HUES48 (cell line): ENCODE results near the gene PDSS2.

Source experiments
- H3K27ac ChIP-seq: one replicate; pipeline ENCODE4 v1.7.0; 2013; ENCODE audit warnings: low read depth, low read length, inconsistent platforms
- H3K27me3 ChIP-seq: 2 replicates; pipeline ENCODE4 v1.6.1; 2013; ENCODE audit warnings: mild to moderate bottlenecking, low read length; ENCODE audit not compliant: control insufficient read depth, insufficient read depth
- H3K36me3 ChIP-seq: 2 replicates; pipeline ENCODE4 v1.6.1; 2013; ENCODE audit warnings: low read length; ENCODE audit not compliant: control insufficient read depth, insufficient read depth
- H3K4me1 ChIP-seq: 2 replicates; pipeline ENCODE4 v1.6.1; 2013; ENCODE audit warnings: mild to moderate bottlenecking, low read length; ENCODE audit not compliant: control insufficient read depth, insufficient read depth
- H3K4me3 ChIP-seq: 2 replicates; pipeline ENCODE4 v1.5.1; 2013; ENCODE audit warnings: mild to moderate bottlenecking, low read depth, low read length
- H3K9ac ChIP-seq: 2 replicates; pipeline ENCODE4 v1.6.1; 2013; ENCODE audit warnings: mild to moderate bottlenecking, low read depth, low read length, moderate library complexity
- H3K9me3 ChIP-seq: 2 replicates; pipeline ENCODE4 v1.6.1; 2013; ENCODE audit warnings: low read length; ENCODE audit not compliant: control insufficient read depth, insufficient read depth

PDSS2 gene

DNA sequence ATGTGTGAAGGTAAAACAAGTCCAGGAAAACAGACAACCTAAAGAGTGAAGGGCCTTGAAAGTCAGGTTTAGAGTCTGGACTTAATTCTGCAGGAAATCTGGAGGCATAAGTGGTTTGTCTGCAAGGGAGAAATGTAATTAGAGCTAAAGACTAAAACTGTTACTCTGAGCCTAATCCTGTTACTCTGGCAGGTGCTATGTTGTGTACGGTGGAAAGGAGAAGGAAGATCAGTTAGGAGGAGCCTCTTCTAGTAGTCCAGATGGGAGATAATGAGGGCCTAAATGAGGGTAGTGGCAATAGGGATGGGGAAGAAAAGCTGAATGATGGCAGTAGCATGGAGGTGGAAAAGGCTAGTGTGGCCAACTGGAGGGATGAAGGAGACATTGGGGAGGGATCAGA, 118.5 kb downstream of the PDSS2 start:
- no peak overlapping the region for H3K4me3 ChIP-seq
- H3K9me3 ChIP-seq, result no peaks in the 10 kb centered on the region
- H3K9ac ChIP-seq, result no peak overlapping the region
- no peak overlapping the region for H3K27ac ChIP-seq
- no peaks in the 10 kb centered on the region for H3K36me3 ChIP-seq
- H3K4me1 ChIP-seq, result no peaks in the 10 kb centered on the region
- H3K27me3 ChIP-seq, result no peaks in the 10 kb centered on the region

DNA sequence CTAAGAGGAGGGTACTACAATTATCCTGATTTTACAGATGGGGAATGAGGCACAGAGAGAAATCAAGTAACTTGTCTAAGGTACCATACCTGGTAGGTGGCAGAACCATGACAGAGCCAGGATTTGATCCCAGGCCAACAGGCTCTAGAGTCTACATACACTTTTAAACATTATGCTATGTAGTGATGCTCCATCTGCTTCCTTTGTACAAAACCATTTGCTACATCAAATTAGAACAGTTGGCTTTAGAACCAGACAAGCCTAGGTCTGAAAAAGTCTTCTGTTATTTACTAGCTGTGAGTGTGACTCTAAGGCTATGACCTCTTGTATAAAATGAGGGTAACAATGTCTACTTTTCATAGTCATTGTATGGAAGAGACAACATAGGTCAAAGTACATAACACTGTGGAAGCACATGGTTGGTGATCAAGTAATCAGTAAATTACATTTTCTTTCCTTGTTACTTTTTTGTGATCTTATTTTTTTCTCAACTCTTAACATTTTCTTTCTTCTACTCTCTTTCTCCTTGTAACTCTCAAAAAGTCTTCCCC, 122.1 kb downstream of the PDSS2 start:
- no peaks in the 10 kb centered on the region for H3K27me3 ChIP-seq
- H3K9ac ChIP-seq, result no peak overlapping the region
- H3K4me1 ChIP-seq, result no peaks in the 10 kb centered on the region
- H3K4me3 ChIP-seq, result no peak overlapping the region
- no peaks in the 10 kb centered on the region for H3K9me3 ChIP-seq
- H3K27ac ChIP-seq, result no peak overlapping the region
- H3K36me3 ChIP-seq, result no peaks in the 10 kb centered on the region

DNA sequence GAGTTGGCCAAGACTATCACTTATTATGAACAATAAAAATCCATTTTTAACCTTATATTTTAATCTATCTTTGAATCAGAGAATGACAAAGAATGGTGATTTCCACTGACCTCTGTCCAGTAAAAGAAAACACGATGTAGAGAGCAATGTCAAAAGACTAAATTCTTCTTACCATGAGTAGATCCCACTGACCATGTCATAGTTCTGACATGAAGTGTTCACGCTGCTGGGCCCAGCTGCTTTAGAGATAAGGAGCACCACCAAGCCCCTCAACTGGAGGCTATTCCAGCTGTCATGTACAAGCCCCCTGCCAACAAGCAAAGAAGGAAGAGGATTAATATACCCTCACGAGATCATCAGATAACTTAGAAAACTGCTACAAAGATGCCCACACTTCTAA, 125.3 kb downstream of the PDSS2 start:
- Histone ChIP-seq H3K36me3 (no peaks in the 10 kb centered on the region), H3K27ac (no peak overlapping the region), H3K9me3 (no peaks in the 10 kb centered on the region), H3K9ac (no peak overlapping the region), H3K4me3 (no peak overlapping the region), H3K27me3 (no peaks in the 10 kb centered on the region), H3K4me1 (no peaks in the 10 kb centered on the region)

DNA sequence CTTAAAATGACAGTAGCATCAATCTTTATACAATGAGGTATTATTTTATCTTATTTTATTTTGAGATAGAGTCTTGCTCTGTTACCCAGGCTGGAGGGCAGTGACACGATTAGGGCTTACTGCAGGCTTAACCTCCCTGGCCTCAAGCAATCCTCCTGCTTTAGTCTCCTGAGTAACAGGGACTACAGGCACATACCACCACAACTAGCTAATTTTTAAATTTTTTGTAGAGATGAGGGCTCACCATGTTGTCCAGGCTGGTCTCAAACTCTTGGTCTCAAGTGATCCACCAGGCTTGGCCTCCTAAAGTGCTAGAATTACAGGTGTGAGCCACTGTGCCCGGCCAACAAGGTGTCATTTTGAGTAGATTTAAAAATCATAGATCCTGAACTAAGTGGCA, 125.9 kb downstream of the PDSS2 start:
- no peak overlapping the region for H3K27ac ChIP-seq
- H3K4me3 ChIP-seq, result no peak overlapping the region
- H3K27me3 ChIP-seq, result no peaks in the 10 kb centered on the region
- no peaks in the 10 kb centered on the region for H3K36me3 ChIP-seq
- H3K4me1 ChIP-seq, result no peaks in the 10 kb centered on the region
- no peak overlapping the region for H3K9ac ChIP-seq
- no peaks in the 10 kb centered on the region for H3K9me3 ChIP-seq

DNA sequence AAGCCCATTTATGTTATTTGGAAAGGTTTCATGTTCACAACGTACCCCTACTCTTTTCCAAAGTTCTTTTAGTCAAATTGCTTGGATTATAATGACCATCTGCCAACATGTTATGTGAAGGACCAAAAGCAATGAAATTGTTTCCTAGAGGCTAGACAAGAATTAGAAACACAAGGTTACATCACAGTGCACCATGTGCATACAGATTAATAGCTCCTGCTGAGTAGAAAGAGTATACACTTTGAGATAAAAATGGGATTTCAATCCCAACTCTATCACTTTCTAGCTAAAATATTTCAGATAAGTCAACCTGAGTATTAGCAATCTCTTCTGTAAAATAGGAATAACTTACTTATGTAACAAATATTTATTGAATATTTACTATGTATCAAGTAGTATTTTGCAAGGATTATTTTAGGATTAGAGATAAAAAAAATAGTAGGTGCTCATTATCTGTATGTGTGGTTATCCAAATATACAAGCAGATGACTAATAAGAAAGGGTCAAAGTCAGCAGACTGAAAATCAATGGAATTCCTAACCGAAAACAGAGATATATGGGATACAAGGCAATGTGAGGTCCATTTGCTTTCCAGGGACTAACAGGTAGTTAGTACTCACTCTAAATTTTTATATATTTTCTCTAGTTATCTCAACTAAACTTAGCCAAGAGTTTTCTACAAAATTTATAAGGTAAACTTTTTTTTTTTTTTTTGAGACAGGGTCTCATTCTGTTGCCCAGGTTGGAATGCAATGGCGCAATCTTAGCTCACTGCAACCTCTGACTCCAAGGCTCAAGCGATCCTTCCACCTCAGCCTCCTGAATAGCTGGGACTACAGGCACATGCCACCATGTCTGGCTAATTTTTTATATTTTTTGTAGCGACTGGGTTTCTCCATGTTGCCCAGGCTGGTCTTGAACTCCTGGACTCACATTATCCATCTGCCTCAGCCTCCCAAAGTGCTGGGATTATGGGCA, 127.7 kb downstream of the PDSS2 start:
- Histone ChIP-seq H3K9me3 (no peaks in the 10 kb centered on the region), H3K4me3 (no peak overlapping the region), H3K4me1 (no peaks in the 10 kb centered on the region), H3K36me3 (no peaks in the 10 kb centered on the region), H3K27me3 (no peaks in the 10 kb centered on the region), H3K27ac (no peak overlapping the region), H3K9ac (no peak overlapping the region)

DNA sequence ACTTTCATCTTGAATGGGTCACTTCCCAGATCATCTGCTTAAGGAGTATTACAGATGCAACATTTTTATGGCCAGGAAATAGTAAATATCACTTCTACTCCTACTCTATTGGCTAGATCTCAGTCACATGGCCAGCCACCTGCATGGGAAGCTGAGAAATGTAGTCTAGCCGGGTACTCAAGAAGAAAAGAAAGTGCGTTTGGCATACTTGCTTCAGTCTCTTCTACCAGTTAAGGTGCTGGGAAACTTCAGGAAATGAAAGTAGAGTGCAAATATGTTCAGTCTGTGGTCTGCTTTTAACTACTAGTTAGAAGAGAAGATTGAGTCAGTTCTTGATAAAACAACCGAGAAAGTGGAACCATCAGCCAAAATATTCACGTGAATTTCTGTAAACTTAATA, 129.2 kb downstream of the PDSS2 start:
- peaks cover under 1% of the 10 kb centered on the region; the same call in 1 of the 2 replicates for H3K4me1 ChIP-seq
- no peaks in the 10 kb centered on the region for H3K36me3 ChIP-seq
- no peaks in the 10 kb centered on the region for H3K27me3 ChIP-seq
- H3K9ac ChIP-seq, result no peak overlapping the region
- no peaks in the 10 kb centered on the region for H3K9me3 ChIP-seq
- no peak overlapping the region for H3K27ac ChIP-seq
- no peak overlapping the region for H3K4me3 ChIP-seq

DNA sequence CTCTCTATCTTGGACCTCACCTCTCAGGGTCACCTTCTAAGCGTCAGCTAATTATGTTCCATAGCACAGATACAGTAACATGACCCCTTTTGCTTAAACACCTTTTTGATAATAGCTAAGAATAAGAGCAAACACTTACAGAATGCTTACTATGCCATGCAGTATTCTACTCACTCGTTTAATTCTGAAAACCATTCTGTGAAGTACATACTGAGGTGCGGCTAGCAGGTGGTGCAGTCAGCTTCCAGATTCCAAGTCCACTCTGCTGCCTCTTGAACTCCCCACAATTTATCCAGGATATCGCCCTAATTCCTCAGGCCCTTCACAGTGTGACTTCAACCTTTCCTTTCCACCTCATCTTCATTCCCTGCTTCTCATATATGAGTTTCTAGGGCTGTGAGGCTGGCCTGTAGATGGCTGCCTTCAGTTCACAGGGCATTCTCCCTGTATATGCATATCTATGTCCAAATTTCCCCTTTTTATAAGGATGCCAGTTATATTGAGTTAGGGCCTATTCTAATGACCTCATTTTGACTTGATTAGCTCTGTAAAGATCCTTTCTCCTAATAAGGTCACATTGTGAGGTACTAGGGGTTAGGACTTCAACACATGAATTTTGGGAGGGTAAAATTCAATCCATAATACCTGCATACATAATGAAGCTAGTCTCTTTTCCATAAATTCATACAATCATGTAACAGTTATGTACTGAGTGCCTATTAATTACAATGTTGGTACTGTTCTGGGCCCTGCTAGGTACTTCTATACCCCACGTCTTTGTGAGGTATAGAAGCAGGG, 130.1 kb downstream of the PDSS2 start:
- Histone ChIP-seq H3K27me3 (no peaks in the 10 kb centered on the region), H3K27ac (no peak overlapping the region), H3K9me3 (no peaks in the 10 kb centered on the region), H3K4me1 (peaks cover 7% of the 10 kb centered on the region; the same call in 1 of the 2 replicates), H3K36me3 (no peaks in the 10 kb centered on the region), H3K4me3 (no peak overlapping the region), H3K9ac (no peak overlapping the region)

DNA sequence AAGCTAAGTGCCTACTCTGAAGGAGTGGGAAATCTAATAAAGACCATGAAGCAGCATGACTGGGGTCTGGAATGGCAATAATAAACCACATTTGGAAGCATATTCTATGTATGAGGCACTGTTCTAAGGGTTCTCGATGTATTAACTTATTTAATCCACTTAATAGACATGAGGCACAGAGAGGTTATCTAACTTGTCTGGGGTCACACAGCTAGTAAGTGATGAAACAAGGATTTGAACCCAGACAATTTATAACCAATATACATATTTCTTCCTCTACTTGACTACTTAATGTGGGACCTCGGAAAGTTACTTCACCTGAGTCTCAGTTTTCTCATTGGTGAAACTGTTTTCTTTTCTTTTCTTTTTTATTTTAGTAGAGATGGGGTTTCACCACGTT, 131.3 kb downstream of the PDSS2 start:
- no peaks in the 10 kb centered on the region for H3K27me3 ChIP-seq
- H3K9ac ChIP-seq, result no peak overlapping the region
- H3K36me3 ChIP-seq, result no peaks in the 10 kb centered on the region
- H3K9me3 ChIP-seq, result no peaks in the 10 kb centered on the region
- peaks cover 7% of the 10 kb centered on the region; the same call in 1 of the 2 replicates for H3K4me1 ChIP-seq
- H3K27ac ChIP-seq, result no peak overlapping the region
- no peak overlapping the region for H3K4me3 ChIP-seq

DNA sequence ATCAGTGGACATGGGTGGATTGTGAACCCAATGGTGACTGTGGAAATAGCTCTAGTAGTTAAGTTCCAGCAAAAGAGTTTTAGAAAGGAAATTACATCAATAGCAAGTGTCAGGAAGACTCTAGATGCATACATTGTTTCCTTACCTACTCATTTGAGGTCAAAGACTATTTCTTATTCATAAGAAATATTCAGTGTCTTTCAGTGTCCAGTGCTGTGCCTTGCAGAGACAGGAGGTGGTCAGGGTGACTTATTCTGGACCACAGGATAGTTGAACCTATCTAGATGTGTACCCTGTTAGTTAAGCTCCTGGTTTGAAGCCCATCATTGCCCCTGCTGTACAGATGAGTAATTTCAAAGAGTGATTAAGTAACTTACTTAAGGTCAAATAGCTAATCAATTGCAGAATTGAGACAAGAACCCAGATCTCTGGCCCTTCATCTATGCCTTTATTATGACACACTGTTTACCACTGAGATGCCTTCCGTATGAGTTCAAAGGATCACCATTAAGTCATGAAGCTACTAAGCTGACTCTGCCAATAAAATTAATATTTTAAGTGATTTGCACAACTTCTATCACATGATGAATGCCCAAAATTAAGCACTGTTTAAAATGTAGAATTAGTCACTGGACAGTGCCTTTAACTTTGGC, 136.1 kb downstream of the PDSS2 start:
- H3K36me3 ChIP-seq, result no peaks in the 10 kb centered on the region
- H3K9ac ChIP-seq, result no peak overlapping the region
- H3K27ac ChIP-seq, result no peak overlapping the region

DNA sequence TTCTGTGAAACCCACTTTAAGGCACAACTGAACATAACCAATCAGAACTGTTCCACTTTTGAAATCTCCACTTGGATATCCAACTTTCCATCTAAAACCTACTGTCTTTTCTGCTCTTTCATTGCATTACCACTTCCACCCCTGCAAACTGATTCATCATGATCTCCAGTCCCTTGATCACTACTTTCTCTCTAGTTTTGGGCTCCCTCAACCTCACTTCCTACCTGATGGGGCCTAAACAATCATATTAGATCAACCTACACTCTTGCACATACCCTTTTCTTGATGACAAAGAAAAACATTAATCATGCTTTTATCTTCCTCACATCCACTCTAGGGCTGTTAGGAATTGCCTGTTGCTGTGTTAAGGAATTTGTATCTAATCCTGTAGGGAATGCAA, 137.6 kb downstream of the PDSS2 start:
- no peak overlapping the region for H3K27ac ChIP-seq
- H3K27me3 ChIP-seq, result no peaks in the 10 kb centered on the region
- H3K4me3 ChIP-seq, result no peak overlapping the region
- no peaks in the 10 kb centered on the region for H3K36me3 ChIP-seq
- no peaks in the 10 kb centered on the region for H3K9me3 ChIP-seq
- H3K4me1 ChIP-seq, result peaks cover 7% of the 10 kb centered on the region; the same call in 1 of the 2 replicates
- no peak overlapping the region for H3K9ac ChIP-seq

More for the DNA sequence above, 136.1 kb downstream of the PDSS2 start:
- Histone ChIP-seq H3K27me3 (no peaks in the 10 kb centered on the region), H3K4me3 (no peak overlapping the region), H3K4me1 (peaks cover 7% of the 10 kb centered on the region; the same call in 1 of the 2 replicates), H3K9me3 (no peaks in the 10 kb centered on the region)
